Measurements from ENCODE around the gene BTBD9.

DNA sequence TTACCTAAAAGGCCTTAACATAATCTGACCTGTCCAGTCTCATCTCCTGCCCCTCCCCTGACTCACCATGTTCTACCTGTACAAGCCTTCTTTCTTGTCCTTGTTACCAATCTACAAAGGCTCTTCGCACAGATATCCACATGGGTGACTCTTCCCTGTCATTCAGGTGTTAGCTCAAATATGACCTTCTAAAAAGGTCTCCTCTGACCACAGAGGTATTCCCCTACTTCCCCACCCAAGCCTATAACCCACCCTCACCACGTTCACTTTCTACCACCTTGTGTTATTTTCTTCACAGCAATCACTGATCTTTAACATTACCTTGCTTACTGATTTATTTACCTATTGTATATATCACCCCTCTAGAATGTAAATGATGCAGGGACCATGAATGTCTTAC is 96.7 kb downstream of the BTBD9 start:
- TF ChIP-seq POLR2A (IDR thresholded peaks at IDR 0.05): no peak
- no peak for TF ChIP-seq CTCF (IDR thresholded peaks at IDR 0.05)
- TF ChIP-seq EP300 (IDR thresholded peaks at IDR 0.05; ENCODE audit: low read depth): no peak
- TF ChIP-seq POLR2AphosphoS5 (IDR thresholded peaks at IDR 0.05): no peak

All from transverse colon (tissue), 4 donors.